Upper lobe of left lung (tissue), 4 donors: ENCODE data around the gene ADGRD2.

ENCODE experiments used
- POLR2A ChIP-seq, 4 donors: fragments of 450-650 bp; IDR thresholded peaks; one replicate each; pipeline ENCODE4 v1.5.1; 2016 to 2017; ENCODE audit warnings: antibody characterized with exemption in 4 of 4, mild to moderate bottlenecking in 2 of 4
- POLR2AphosphoS5 ChIP-seq, 2 donors: sonication (generic); formaldehyde crosslinking; IDR thresholded peaks; one replicate each; pipeline ENCODE4 v1.5.1; 2017; ENCODE audit warnings: antibody characterized with exemption in 2 of 2
- TF ChIP-seq, protein P1 (sequence below), 6 experiments: fragments of 450-650 bp in 4 of 6; fragments of 200-600 bp in 2 of 6; sonication (generic) in 2 of 6; IDR thresholded peaks; one replicate each; pipeline ENCODE4 v1.5.1; 2016 to 2019; ENCODE audit warnings: antibody characterized with exemption in 6 of 6

- TF ChIP-seq, protein P1, sequence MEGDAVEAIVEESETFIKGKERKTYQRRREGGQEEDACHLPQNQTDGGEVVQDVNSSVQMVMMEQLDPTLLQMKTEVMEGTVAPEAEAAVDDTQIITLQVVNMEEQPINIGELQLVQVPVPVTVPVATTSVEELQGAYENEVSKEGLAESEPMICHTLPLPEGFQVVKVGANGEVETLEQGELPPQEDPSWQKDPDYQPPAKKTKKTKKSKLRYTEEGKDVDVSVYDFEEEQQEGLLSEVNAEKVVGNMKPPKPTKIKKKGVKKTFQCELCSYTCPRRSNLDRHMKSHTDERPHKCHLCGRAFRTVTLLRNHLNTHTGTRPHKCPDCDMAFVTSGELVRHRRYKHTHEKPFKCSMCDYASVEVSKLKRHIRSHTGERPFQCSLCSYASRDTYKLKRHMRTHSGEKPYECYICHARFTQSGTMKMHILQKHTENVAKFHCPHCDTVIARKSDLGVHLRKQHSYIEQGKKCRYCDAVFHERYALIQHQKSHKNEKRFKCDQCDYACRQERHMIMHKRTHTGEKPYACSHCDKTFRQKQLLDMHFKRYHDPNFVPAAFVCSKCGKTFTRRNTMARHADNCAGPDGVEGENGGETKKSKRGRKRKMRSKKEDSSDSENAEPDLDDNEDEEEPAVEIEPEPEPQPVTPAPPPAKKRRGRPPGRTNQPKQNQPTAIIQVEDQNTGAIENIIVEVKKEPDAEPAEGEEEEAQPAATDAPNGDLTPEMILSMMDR (IDR thresholded peaks at IDR 0.05) = no peak
- no peak for TF ChIP-seq POLR2AphosphoS5 (IDR thresholded peaks at IDR 0.05)
- no peak for TF ChIP-seq POLR2A (IDR thresholded peaks at IDR 0.05)
These were observed 27.0 kb downstream of the ADGRD2 start for GRCh38 chr9:124477211-124477647.
